GM18508 (cell line): Measurements from ENCODE around the gene PDE10A.
"Not testable (repeated sequence)": the region's sequence is repeated elsewhere in the genome, so short reads cannot be mapped to it uniquely, and the experiment has no call there.

ENCODE experiments used
- ATAC-seq: cut with Tn5 transposase; IDR thresholded peaks from one replicate; pipeline ENCODE4 v1.9.1; 2021; ENCODE audit warnings: moderate number of reproducible peaks; ENCODE audit not compliant: insufficient read depth, unreplicated experiment

Gene PDE10A

GRCh38 chr6:165497472-165497871 is 165.6 kb downstream of the PDE10A start:
- no peak for ATAC-seq

GRCh38 chr6:165488624-165489295 is 174.3 kb downstream of the PDE10A start:
- no peak for ATAC-seq

DNA sequence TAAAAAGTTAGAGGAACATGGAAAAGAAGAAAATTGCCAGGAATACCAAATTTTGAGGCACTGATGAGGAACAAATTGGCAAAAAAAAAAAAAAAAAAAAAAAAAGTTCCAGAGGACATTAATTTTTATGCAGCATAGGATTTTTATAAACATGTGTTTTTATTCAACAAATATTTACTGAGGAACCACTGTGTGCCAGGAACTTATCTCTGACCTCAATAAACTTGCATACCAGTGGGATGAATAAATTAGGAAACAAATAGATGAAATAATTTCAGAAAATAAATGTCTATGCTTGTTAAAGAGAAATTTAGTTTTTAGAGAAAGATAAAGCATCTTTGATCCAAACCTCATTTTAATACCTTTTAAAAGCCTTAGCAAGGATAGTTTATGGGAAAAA is 175.1 kb downstream of the PDE10A start:
- ATAC-seq = no peak

DNA sequence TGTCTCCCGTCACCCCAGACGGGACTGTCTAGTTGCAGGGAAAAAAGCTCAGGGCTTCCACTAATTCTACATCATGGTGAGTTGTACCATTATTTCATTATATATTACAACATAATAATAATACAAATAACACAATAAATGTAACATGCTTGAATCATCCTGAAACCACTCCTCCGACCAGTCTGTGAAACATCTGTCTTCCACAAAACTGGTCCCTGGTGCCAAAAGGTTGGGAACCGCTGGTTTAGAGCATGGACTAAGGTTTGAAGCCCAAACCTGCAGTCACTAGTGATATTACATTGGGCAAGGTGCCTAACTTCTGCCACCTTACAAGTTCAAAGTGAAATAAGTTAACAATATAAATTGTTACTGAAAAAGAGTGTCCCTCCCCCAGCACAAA is 175.7 kb downstream of the PDE10A start:
- ATAC-seq = no peak

GRCh38 chr6:165486183-165487137 is 176.6 kb downstream of the PDE10A start:
- no peak for ATAC-seq

GRCh38 chr6:165484178-165484889 is 178.7 kb downstream of the PDE10A start:
- no peak for ATAC-seq

- ATAC-seq = no peak
Measured at GRCh38 chr6:165481921-165482320, 181.1 kb downstream of the PDE10A start.

- no peak for ATAC-seq
Measured at GRCh38 chr6:165480916-165481315, 182.1 kb downstream of the PDE10A start.

GRCh38 chr6:165478581-165478980 is 184.5 kb downstream of the PDE10A start:
- no peak for ATAC-seq

GRCh38 chr6:165469483-165469882 is 193.6 kb downstream of the PDE10A start:
- ATAC-seq = no peak

- no peak for ATAC-seq
Measured at GRCh38 chr6:165468340-165469235, 194.5 kb downstream of the PDE10A start.

DNA sequence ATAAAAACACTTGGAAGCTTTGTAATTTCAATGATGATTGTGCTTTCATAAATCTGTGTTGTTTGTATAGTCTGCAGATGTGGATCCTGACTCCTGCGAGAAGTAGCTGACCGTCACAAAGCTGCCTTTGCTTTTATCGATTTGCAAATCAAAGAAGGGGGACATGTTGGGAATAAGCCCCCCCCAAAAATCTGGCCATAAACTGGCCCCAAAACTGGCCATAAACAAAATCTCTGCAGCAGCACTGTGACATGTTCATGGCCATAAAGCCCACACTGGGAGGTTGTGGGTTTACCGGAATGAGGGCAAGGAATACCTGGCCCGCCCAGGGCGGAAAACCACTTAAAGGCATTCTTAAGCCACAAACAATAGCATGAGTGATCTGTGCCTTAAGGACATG is 199.5 kb downstream of the PDE10A start:
- not testable (repeated sequence) for ATAC-seq

GRCh38 chr6:165459605-165460301 is 203.3 kb downstream of the PDE10A start:
- not testable (repeated sequence) for ATAC-seq

DNA sequence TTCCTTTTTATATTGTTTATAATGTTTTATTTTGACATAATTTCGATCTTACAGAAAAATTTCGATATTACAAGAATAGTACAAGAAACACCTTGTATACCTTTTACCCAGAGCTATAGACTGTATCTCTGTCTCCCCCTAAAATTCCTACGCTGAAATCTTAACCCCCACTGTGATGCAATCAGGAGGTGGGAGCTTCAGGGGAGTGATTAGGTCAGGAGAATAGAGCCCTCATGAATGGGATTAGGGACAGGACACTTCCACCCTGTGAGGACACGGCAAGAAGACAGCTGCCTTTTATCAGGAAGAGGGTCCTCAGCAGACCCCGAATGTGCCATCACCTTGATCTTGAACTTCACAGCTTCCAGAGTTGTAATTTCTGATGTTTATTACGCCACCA is 204.9 kb downstream of the PDE10A start:
- ATAC-seq = no peak

DNA sequence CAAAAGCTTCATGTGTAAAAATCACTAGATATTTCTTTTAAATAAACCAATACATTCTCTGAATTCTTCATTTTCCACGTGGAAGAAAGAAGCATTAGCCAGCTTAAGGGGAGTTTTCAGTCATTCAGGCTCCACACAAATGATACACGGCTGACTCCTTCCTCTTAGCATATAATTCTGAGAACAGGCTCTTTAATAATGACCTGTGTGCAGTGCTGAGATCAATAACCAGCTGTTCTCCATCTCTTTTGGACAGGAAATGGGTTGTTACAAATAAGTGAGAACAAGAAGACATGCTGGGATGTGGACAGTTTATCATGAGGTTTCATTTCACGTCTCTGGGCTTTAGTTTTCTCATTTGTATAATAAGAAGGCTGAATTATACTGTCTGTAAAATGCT is 206.8 kb downstream of the PDE10A start:
- no peak for ATAC-seq

- no peak for ATAC-seq
Measured at GRCh38 chr6:165455488-165455887, 207.6 kb downstream of the PDE10A start.

DNA sequence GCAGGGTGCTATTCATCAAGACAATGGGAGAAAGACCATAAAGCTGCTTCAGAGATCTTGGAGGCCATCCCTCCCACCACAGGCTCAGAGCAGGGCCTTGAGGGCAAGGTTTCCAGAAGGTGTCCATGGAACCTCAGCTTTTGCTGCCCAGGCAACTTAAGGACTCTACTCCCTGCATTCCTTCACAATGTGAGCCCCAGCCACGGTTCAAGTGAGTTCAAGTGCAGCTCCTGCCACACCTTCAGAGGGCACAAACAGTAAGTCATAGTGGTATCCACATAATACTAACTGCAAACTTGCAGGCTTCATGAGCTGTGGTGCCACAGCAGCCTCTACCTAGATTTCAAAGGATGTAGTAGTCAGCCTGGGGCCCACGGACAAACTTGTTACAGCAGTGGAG is 209.6 kb downstream of the PDE10A start:
- ATAC-seq = no peak

- no peak for ATAC-seq
Measured at GRCh38 chr6:165451838-165452237, 211.2 kb downstream of the PDE10A start.

GRCh38 chr6:165448210-165448609 is 214.8 kb downstream of the PDE10A start:
- no peak for ATAC-seq
